IMR-90 (cell line): ENCODE data around the gene CAMK2B. TPM values are rescaled to one million over a fixed set of nuclear protein-coding genes. Genes with fewer than 3 reads are reported as not detected.

ENCODE experiments used
- ATAC-seq: fragments of 200-7000 bp; cut with Tn5 transposase; 2 replicates; pipeline ENCODE4 v1.9.1; 2020; ENCODE audit warnings: low read depth, mild to moderate bottlenecking, moderate library complexity
- BruUV-seq: library from RNA; stranded (reverse); fragments of 400-500 nt; replicated peaks from 2 replicates; lab custom pipeline; 2021; lab: Mats Ljungman, UMichigan
- CTCF ChIA-PET: fragments of 300-600 bp; formaldehyde crosslinking; extraction: SDS; loops from one replicate; lab custom pipeline; 2021; ENCODE audit warnings: antibody characterized with exemption; lab: Yijun Ruan, JAX
- POLR2A ChIA-PET: fragments of 300-600 bp; sonication (Branson Sonifier 250); formaldehyde crosslinking; loops from one replicate; lab custom pipeline; 2022; ENCODE audit warnings: antibody characterized with exemption; ENCODE audit not compliant: unreplicated experiment; lab: Charles Lee
- DNase-seq: peaks from one replicate; pipeline ENCODE4 v3.0.0; 2013
- H2AFZ ChIP-seq: replicated peaks from 2 replicates; pipeline ENCODE3; 2013; ENCODE audit warnings: low read length, mild to moderate bottlenecking; ENCODE audit not compliant: poor library complexity
- H2AK5ac ChIP-seq: 2 replicates; pipeline ENCODE4 v1.6.1; 2013; ENCODE audit warnings: low read depth, low read length, inconsistent platforms
- H2AK9ac ChIP-seq: replicated peaks from 2 replicates; pipeline ENCODE3; 2013; ENCODE audit warnings: mild to moderate bottlenecking, low read depth, low read length, moderate library complexity; ENCODE audit not compliant: poor library complexity
- H2BK120ac ChIP-seq: 2 replicates; pipeline ENCODE4 v1.6.1; 2013; ENCODE audit warnings: low read depth, low read length, inconsistent platforms
- H2BK15ac ChIP-seq: 3 replicates; pipeline ENCODE4 v1.6.1; 2013; ENCODE audit warnings: low read depth, low read length, inconsistent platforms
- H2BK20ac ChIP-seq: 2 replicates; pipeline ENCODE4 v1.6.1; 2013; ENCODE audit warnings: low read depth, mild to moderate bottlenecking, inconsistent platforms, low read length, moderate library complexity
- H2BK5ac ChIP-seq: 2 replicates; pipeline ENCODE4 v1.6.1; 2013; ENCODE audit warnings: mild to moderate bottlenecking, low read depth, low read length, inconsistent platforms; ENCODE audit not compliant: poor library complexity, severe bottlenecking
- H3K14ac ChIP-seq: replicated peaks from 2 replicates; pipeline ENCODE4 v1.6.1; 2013; ENCODE audit warnings: low read depth, low read length, inconsistent platforms
- H3K18ac ChIP-seq: 2 replicates; pipeline ENCODE4 v1.6.1; 2013; ENCODE audit warnings: low read depth, low read length, control low read depth
- H3K23ac ChIP-seq: 2 replicates; pipeline ENCODE4 v1.6.1; 2013; ENCODE audit warnings: low read depth, low read length, inconsistent platforms
- H3K27ac ChIP-seq: 2 replicates; pipeline ENCODE4 v1.5.1; 2013; ENCODE audit warnings: mild to moderate bottlenecking, control low read depth, low read length; ENCODE audit not compliant: insufficient read depth
- H3K27me3 ChIP-seq: 2 replicates; pipeline ENCODE4 v1.6.1; 2013; ENCODE audit warnings: low read length; ENCODE audit not compliant: control insufficient read depth, insufficient read depth
- H3K36me3 ChIP-seq: 2 replicates; pipeline ENCODE4 v1.6.1; 2013; ENCODE audit warnings: low read length, mixed read lengths; ENCODE audit not compliant: control insufficient read depth, insufficient read depth
- H3K4ac ChIP-seq: 2 replicates; pipeline ENCODE4 v1.6.1; 2013; ENCODE audit warnings: low read depth, low read length, inconsistent platforms
- H3K4me1 ChIP-seq: 2 replicates; pipeline ENCODE4 v1.6.1; 2013; ENCODE audit warnings: low read length, mixed read lengths; ENCODE audit not compliant: control insufficient read depth, insufficient read depth
- H3K4me2 ChIP-seq: 2 replicates; pipeline ENCODE4 v1.6.1; 2013; ENCODE audit warnings: low read depth, mild to moderate bottlenecking, control low read depth, low read length, moderate library complexity
- H3K4me3 ChIP-seq: 2 replicates; pipeline ENCODE4 v1.5.1; 2013; ENCODE audit warnings: low read depth, mild to moderate bottlenecking, control low read depth, low read length, moderate library complexity; ENCODE audit not compliant: insufficient read depth
- H3K56ac ChIP-seq: 2 replicates; pipeline ENCODE4 v1.6.1; 2013; ENCODE audit warnings: low read length, inconsistent platforms; ENCODE audit not compliant: insufficient read depth; ENCODE audit errors: extremely low read depth
- H3K79me1 ChIP-seq, 2 experiments: 2 replicates each; pipeline ENCODE4 v1.6.1; 2013; ENCODE audit warnings: low read length in 2 of 2, inconsistent platforms in 1 of 2, low read depth in 1 of 2
- H3K9ac ChIP-seq: 2 replicates; pipeline ENCODE4 v1.6.1; 2013; ENCODE audit warnings: low read depth, low read length, control low read depth
- H3K9me1 ChIP-seq: 2 replicates; pipeline ENCODE4 v1.6.1; 2013; ENCODE audit warnings: low read length, inconsistent platforms; ENCODE audit not compliant: insufficient read depth
- H3K9me3 ChIP-seq: 2 replicates; pipeline ENCODE4 v1.6.1; 2013; ENCODE audit warnings: low read length; ENCODE audit not compliant: control insufficient read depth, insufficient read depth
- H4K20me1 ChIP-seq: 2 replicates; pipeline ENCODE4 v1.6.1; 2013; ENCODE audit warnings: low read length, inconsistent platforms; ENCODE audit not compliant: insufficient read depth
- H4K5ac ChIP-seq: 2 replicates; pipeline ENCODE4 v1.6.1; 2013; ENCODE audit warnings: mild to moderate bottlenecking, low read depth, low read length, control low read depth
- H4K8ac ChIP-seq, 2 experiments: 2 replicates each; pipeline ENCODE4 v1.6.1; 2013; ENCODE audit warnings: low read depth in 2 of 2, low read length in 2 of 2, control low read depth in 1 of 2, inconsistent platforms in 1 of 2
- H4K91ac ChIP-seq: 2 replicates; pipeline ENCODE4 v1.6.1; 2013; ENCODE audit warnings: low read depth, low read length, inconsistent platforms; ENCODE audit not compliant: insufficient read depth
- BHLHE40 ChIP-seq: fragments of 150-350 bp; IDR thresholded peaks from 2 replicates; pipeline ENCODE4 v1.6.1; 2016; ENCODE audit warnings: mild to moderate bottlenecking, low read depth, low read length
- CEBPB ChIP-seq: IDR thresholded peaks from 2 replicates; pipeline ENCODE4 v1.6.1; 2012; ENCODE audit warnings: low read depth, low read length, improper control_type of control experiment
- FOS ChIP-seq: fragments of 150-350 bp; IDR thresholded peaks from 2 replicates; pipeline ENCODE4 v1.6.1; 2016; ENCODE audit warnings: low read depth, low read length
- MAZ ChIP-seq: IDR thresholded peaks from 2 replicates; pipeline ENCODE4 v1.6.1; 2012; ENCODE audit warnings: low read depth, mild to moderate bottlenecking, low read length, improper control_type of control experiment, moderate library complexity, borderline replicate concordance
- MXI1 ChIP-seq: IDR thresholded peaks from 2 replicates; pipeline ENCODE4 v1.6.1; 2012; ENCODE audit warnings: low read depth, mild to moderate bottlenecking, low read length, moderate library complexity, borderline replicate concordance
- NFE2L2 ChIP-seq: fragments of 150-350 bp; IDR thresholded peaks from 2 replicates; pipeline ENCODE4 v1.6.1; 2016; ENCODE audit warnings: low read depth, mild to moderate bottlenecking, low read length
- RAD21 ChIP-seq: IDR thresholded peaks from 2 replicates; pipeline ENCODE4 v1.6.1; 2012; ENCODE audit warnings: low read length, improper control_type of control experiment
- RCOR1 ChIP-seq: IDR thresholded peaks from 2 replicates; pipeline ENCODE4 v1.6.1; 2012; ENCODE audit warnings: mild to moderate bottlenecking, low read length, improper control_type of control experiment; ENCODE audit not compliant: insufficient replicate concordance
- RFX5 ChIP-seq: IDR thresholded peaks from 2 replicates; pipeline ENCODE4 v1.8.0; 2012; ENCODE audit warnings: low read depth, mild to moderate bottlenecking, low read length, moderate library complexity
- WGBS, 2 experiments: methylation state at CpG; one replicate each; pipeline versions ENCODE4 v1.1.5 to v1.1.7; 2013; ENCODE audit warnings: missing lambda C conversion rate in 2 of 2; ENCODE audit not compliant: insufficient read length in 1 of 2; ENCODE audit errors: extremely low coverage in 2 of 2; 5-methylcytosine and 5-hydroxymethylcytosine counted together
- dilution Hi-C: fragments of 300-500 bp; cut with HindIII; formaldehyde crosslinking; loops from one replicate; pipeline ENCODE4 v1.14.3; 2018; ENCODE audit warnings: low sequenced_read_pairs; ENCODE audit not compliant: unreplicated experiment
- in situ Hi-C: fragments of 300-500 bp; cut with MboI; formaldehyde crosslinking; loops from 3 replicates; pipeline ENCODE4 v1.14.3; 2019; ENCODE audit warnings: low sequenced_read_pairs, inconsistent platforms, mixed read lengths
- intact Hi-C: fragments of 100-400 bp; cut with micrococcal nuclease; formaldehyde crosslinking; loops from 2 replicates; pipeline ENCODE4 v1.10.0; 2022
- polyA plus RNA-seq, 3 experiments: library from polyadenylated mRNA; depleted of rRNA; stranded (reverse); fragments of >200 nt; gene quantifications; 2 replicates each; pipeline ENCODE4 v1.2.3, GENCODE V29; 2012; ENCODE audit warnings: low replicate concordance in 1 of 3
- total RNA-seq: library from RNA; depleted of rRNA; stranded (reverse); fragments of >200 nt; gene quantifications from 2 replicates; pipeline ENCODE4 v1.2.3, GENCODE V29; 2012
- TF ChIP-seq, protein P1 (sequence below): conservative IDR thresholded peaks from 2 replicates; pipeline ENCODE4 v1.5.1; 2012; ENCODE audit warnings: mild to moderate bottlenecking, low read depth, low read length, improper control_type of control experiment

Gene CAMK2B
- total and polyA plus RNA-seq, 2 of the 4 experiments (the other 2 are of a cell fraction): 0.18 to 0.36 TPM

DNA sequence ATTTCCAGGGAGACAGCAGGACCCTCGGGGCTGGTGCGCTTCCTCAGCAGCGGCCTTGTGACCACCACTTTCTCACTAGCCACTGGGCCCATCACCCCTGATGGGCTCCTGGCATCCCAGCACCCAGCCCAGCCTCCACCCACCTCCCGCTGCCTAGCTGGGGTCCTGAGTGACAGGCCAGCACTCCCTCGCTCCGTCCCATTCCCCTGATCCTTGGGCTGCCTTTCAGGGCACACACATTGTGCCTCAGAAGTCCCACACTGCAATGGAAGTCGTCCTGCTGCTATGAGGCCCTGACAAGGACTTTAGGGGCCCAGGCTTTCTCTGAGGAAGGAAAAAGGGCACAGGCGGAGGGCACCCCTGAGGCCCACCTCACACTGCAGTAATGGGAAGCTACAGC is 12.4 kb downstream of the CAMK2B start:
- H2BK15ac ChIP-seq: no peak overlapping the region
- ChIA-PET POLR2A (no interaction called here), CTCF (no interaction called here)
- H3K9ac ChIP-seq: no peak overlapping the region
- H3K4me1 ChIP-seq: no peaks in the 10 kb centered on the region
- no peak overlapping the region for H2BK120ac ChIP-seq
- no peak overlapping the region for H2AFZ ChIP-seq
- TF ChIP-seq RAD21 (no peak), RFX5 (no peak), BHLHE40 (no peak), RCOR1 (no peak), MAZ (no peak), NFE2L2 (no peak), FOS (no peak), CEBPB (no peak), MXI1 (no peak)
- TF ChIP-seq, protein P1, sequence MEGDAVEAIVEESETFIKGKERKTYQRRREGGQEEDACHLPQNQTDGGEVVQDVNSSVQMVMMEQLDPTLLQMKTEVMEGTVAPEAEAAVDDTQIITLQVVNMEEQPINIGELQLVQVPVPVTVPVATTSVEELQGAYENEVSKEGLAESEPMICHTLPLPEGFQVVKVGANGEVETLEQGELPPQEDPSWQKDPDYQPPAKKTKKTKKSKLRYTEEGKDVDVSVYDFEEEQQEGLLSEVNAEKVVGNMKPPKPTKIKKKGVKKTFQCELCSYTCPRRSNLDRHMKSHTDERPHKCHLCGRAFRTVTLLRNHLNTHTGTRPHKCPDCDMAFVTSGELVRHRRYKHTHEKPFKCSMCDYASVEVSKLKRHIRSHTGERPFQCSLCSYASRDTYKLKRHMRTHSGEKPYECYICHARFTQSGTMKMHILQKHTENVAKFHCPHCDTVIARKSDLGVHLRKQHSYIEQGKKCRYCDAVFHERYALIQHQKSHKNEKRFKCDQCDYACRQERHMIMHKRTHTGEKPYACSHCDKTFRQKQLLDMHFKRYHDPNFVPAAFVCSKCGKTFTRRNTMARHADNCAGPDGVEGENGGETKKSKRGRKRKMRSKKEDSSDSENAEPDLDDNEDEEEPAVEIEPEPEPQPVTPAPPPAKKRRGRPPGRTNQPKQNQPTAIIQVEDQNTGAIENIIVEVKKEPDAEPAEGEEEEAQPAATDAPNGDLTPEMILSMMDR: no peak
- no peak overlapping the region for H3K18ac ChIP-seq
- H3K36me3 ChIP-seq: no peaks in the 10 kb centered on the region
- H3K14ac ChIP-seq: no peak overlapping the region
- H2AK5ac ChIP-seq: no peak overlapping the region
- H3K9me1 ChIP-seq: no peaks in the 10 kb centered on the region
- no peaks in the 10 kb centered on the region for H3K79me1 ChIP-seq
- no peak overlapping the region for H4K5ac ChIP-seq
- H3K4me3 ChIP-seq: no peak overlapping the region
- H3K4me2 ChIP-seq: no peak overlapping the region
- no peak overlapping the region for H3K4ac ChIP-seq
- no peak overlapping the region for H2AK9ac ChIP-seq
- peaks cover 7% of the 10 kb centered on the region; the same call in 1 of the 2 replicates for H3K9me3 ChIP-seq
- no peaks in the 10 kb centered on the region for H4K20me1 ChIP-seq
- H2BK20ac ChIP-seq: no peak overlapping the region
- in situ Hi-C loops: no loop called here
- ATAC-seq (no peak), DNase-seq (no peak)
- H3K56ac ChIP-seq: no peak overlapping the region
- no peak overlapping the region for H4K91ac ChIP-seq
- no peak overlapping the region for H3K23ac ChIP-seq
- dilution Hi-C loops: no loop called here
- peaks cover 13% of the 10 kb centered on the region for H3K27me3 ChIP-seq
- 62% methylated on average over 2 of the region's 8 CpGs; no CpG with 5 or more reads in 1 of the 2 experiments for WGBS, 2 experiments
- intact Hi-C loops: no loop called here
- H2BK5ac ChIP-seq: no peak overlapping the region
- H3K27ac ChIP-seq: no peak overlapping the region
- no TSS peak for BruUV-seq
- H4K8ac ChIP-seq: no peak overlapping the region
